K562 (cell line): ENCODE measurements around the gene SMIM45.

ENCODE experiments used
- ZNF589 ChIP-seq: fragments of 200-800 bp; sonication (Bioruptor generic); IDR thresholded peaks from 2 replicates; pipeline ENCODE4 v1.6.1; 2016; ENCODE audit warnings: low read depth, missing genetic modification characterization, missing compliant biosample characterization
- TF ChIP-seq, protein P1 (sequence below), 3 experiments: IDR thresholded peaks in 2 of 3; conservative IDR thresholded peaks in 1 of 3; 2 replicates each; pipeline ENCODE4 v1.5.1; 2011 to 2012; ENCODE audit warnings: low read length in 3 of 3, mild to moderate bottlenecking in 3 of 3, control low read depth in 2 of 3, improper control_type of control experiment in 1 of 3, inconsistent platforms in 1 of 3, low read depth in 1 of 3, mixed read lengths in 1 of 3, moderate library complexity in 1 of 3; ENCODE audit not compliant: insufficient read depth in 2 of 3

DNA sequence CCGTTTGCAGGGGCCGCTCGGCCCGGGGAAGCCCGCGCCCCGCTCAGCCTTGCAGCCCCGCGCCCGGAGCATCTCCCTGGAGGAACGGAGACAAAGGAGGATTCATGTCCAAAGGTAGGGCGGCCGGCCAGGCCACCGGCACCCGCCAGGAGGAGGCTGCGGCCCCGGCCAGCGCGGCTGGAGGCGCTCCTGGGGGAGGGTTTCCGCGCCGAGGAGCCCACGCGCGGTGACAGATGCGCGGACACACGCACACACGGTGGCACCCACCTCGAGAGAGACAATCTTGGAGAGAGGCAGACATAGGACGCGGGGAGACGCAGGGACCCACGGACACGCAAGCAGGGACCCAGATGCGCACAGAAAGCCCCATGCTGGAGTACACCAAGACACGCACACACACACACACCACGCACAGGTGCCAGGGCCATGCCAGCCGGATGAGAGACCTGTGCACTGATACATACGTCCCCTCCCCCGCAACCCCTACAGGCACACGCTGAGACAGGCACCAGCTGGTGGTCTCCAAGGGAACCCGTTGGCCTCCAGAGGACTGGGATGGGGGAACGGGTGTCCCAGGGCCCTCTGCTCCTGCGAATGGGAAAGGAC is 25.1 kb downstream of the SMIM45 start:
- no peak for TF ChIP-seq ZNF589 (CRISPR knock-in tag)
- TF ChIP-seq, protein P1, sequence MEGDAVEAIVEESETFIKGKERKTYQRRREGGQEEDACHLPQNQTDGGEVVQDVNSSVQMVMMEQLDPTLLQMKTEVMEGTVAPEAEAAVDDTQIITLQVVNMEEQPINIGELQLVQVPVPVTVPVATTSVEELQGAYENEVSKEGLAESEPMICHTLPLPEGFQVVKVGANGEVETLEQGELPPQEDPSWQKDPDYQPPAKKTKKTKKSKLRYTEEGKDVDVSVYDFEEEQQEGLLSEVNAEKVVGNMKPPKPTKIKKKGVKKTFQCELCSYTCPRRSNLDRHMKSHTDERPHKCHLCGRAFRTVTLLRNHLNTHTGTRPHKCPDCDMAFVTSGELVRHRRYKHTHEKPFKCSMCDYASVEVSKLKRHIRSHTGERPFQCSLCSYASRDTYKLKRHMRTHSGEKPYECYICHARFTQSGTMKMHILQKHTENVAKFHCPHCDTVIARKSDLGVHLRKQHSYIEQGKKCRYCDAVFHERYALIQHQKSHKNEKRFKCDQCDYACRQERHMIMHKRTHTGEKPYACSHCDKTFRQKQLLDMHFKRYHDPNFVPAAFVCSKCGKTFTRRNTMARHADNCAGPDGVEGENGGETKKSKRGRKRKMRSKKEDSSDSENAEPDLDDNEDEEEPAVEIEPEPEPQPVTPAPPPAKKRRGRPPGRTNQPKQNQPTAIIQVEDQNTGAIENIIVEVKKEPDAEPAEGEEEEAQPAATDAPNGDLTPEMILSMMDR (IDR thresholded peaks at IDR 0.05 in 2 of 3, conservative IDR thresholded peaks at IDR 0.05 in 1 of 3; ENCODE audit: insufficient read depth in 2 of 3, low read depth in 1 of 3, low read length in 3 of 3): no peak
